ENCODE data around the gene FGF1.

GRCh38 chr5:142612494-142613270 lies 73.2 kb downstream of the FGF1 start:
- TF ChIP-seq POLR2AphosphoS5 (IDR thresholded peaks at IDR 0.05), result no peak
- no peak for TF ChIP-seq CTCF (IDR thresholded peaks at IDR 0.05 in 8 of 11, conservative IDR thresholded peaks at IDR 0.05 in 3 of 11)
